IMR-90 (cell line): ENCODE measurements around the gene NUP42. TPM values are rescaled to one million over a fixed set of nuclear protein-coding genes. Genes with fewer than 3 reads are reported as not detected.
"Not testable (repeated sequence)": the region's sequence is repeated elsewhere in the genome, so short reads cannot be mapped to it uniquely, and the experiment has no call there.

Experiments
- ATAC-seq: fragments of 200-7000 bp; cut with Tn5 transposase; 2 replicates; pipeline ENCODE4 v1.9.1; 2020; ENCODE audit warnings: low read depth, mild to moderate bottlenecking, moderate library complexity
- BruUV-seq: library from RNA; stranded (reverse); fragments of 400-500 nt; replicated peaks from 2 replicates; lab custom pipeline; 2021; lab: Mats Ljungman, UMichigan
- CTCF ChIA-PET: fragments of 300-600 bp; formaldehyde crosslinking; extraction: SDS; loops from one replicate; lab custom pipeline; 2021; ENCODE audit warnings: antibody characterized with exemption; lab: Yijun Ruan, JAX
- POLR2A ChIA-PET: fragments of 300-600 bp; sonication (Branson Sonifier 250); formaldehyde crosslinking; loops from one replicate; lab custom pipeline; 2022; ENCODE audit warnings: antibody characterized with exemption; ENCODE audit not compliant: unreplicated experiment; lab: Charles Lee
- DNase-seq: peaks from one replicate; pipeline ENCODE4 v3.0.0; 2013
- H2AFZ ChIP-seq: replicated peaks from 2 replicates; pipeline ENCODE3; 2013; ENCODE audit warnings: low read length, mild to moderate bottlenecking; ENCODE audit not compliant: poor library complexity
- H2AK5ac ChIP-seq: 2 replicates; pipeline ENCODE4 v1.6.1; 2013; ENCODE audit warnings: low read depth, low read length, inconsistent platforms
- H2AK9ac ChIP-seq: replicated peaks from 2 replicates; pipeline ENCODE3; 2013; ENCODE audit warnings: mild to moderate bottlenecking, low read depth, low read length, moderate library complexity; ENCODE audit not compliant: poor library complexity
- H2BK120ac ChIP-seq: 2 replicates; pipeline ENCODE4 v1.6.1; 2013; ENCODE audit warnings: low read depth, low read length, inconsistent platforms
- H2BK15ac ChIP-seq: 3 replicates; pipeline ENCODE4 v1.6.1; 2013; ENCODE audit warnings: low read depth, low read length, inconsistent platforms
- H2BK20ac ChIP-seq: 2 replicates; pipeline ENCODE4 v1.6.1; 2013; ENCODE audit warnings: low read depth, mild to moderate bottlenecking, inconsistent platforms, low read length, moderate library complexity
- H2BK5ac ChIP-seq: 2 replicates; pipeline ENCODE4 v1.6.1; 2013; ENCODE audit warnings: mild to moderate bottlenecking, low read depth, low read length, inconsistent platforms; ENCODE audit not compliant: poor library complexity, severe bottlenecking
- H3K14ac ChIP-seq: replicated peaks from 2 replicates; pipeline ENCODE4 v1.6.1; 2013; ENCODE audit warnings: low read depth, low read length, inconsistent platforms
- H3K18ac ChIP-seq: 2 replicates; pipeline ENCODE4 v1.6.1; 2013; ENCODE audit warnings: low read depth, low read length, control low read depth
- H3K23ac ChIP-seq: 2 replicates; pipeline ENCODE4 v1.6.1; 2013; ENCODE audit warnings: low read depth, low read length, inconsistent platforms
- H3K27ac ChIP-seq: 2 replicates; pipeline ENCODE4 v1.5.1; 2013; ENCODE audit warnings: mild to moderate bottlenecking, control low read depth, low read length; ENCODE audit not compliant: insufficient read depth
- H3K27me3 ChIP-seq: 2 replicates; pipeline ENCODE4 v1.6.1; 2013; ENCODE audit warnings: low read length; ENCODE audit not compliant: control insufficient read depth, insufficient read depth
- H3K36me3 ChIP-seq: 2 replicates; pipeline ENCODE4 v1.6.1; 2013; ENCODE audit warnings: low read length, mixed read lengths; ENCODE audit not compliant: control insufficient read depth, insufficient read depth
- H3K4ac ChIP-seq: 2 replicates; pipeline ENCODE4 v1.6.1; 2013; ENCODE audit warnings: low read depth, low read length, inconsistent platforms
- H3K4me1 ChIP-seq: 2 replicates; pipeline ENCODE4 v1.6.1; 2013; ENCODE audit warnings: low read length, mixed read lengths; ENCODE audit not compliant: control insufficient read depth, insufficient read depth
- H3K4me2 ChIP-seq: 2 replicates; pipeline ENCODE4 v1.6.1; 2013; ENCODE audit warnings: low read depth, mild to moderate bottlenecking, control low read depth, low read length, moderate library complexity
- H3K4me3 ChIP-seq: 2 replicates; pipeline ENCODE4 v1.5.1; 2013; ENCODE audit warnings: low read depth, mild to moderate bottlenecking, control low read depth, low read length, moderate library complexity; ENCODE audit not compliant: insufficient read depth
- H3K56ac ChIP-seq: 2 replicates; pipeline ENCODE4 v1.6.1; 2013; ENCODE audit warnings: low read length, inconsistent platforms; ENCODE audit not compliant: insufficient read depth; ENCODE audit errors: extremely low read depth
- H3K79me1 ChIP-seq, 2 experiments: 2 replicates each; pipeline ENCODE4 v1.6.1; 2013; ENCODE audit warnings: low read length in 2 of 2, inconsistent platforms in 1 of 2, low read depth in 1 of 2
- H3K9ac ChIP-seq: 2 replicates; pipeline ENCODE4 v1.6.1; 2013; ENCODE audit warnings: low read depth, low read length, control low read depth
- H3K9me1 ChIP-seq: 2 replicates; pipeline ENCODE4 v1.6.1; 2013; ENCODE audit warnings: low read length, inconsistent platforms; ENCODE audit not compliant: insufficient read depth
- H3K9me3 ChIP-seq: 2 replicates; pipeline ENCODE4 v1.6.1; 2013; ENCODE audit warnings: low read length; ENCODE audit not compliant: control insufficient read depth, insufficient read depth
- H4K20me1 ChIP-seq: 2 replicates; pipeline ENCODE4 v1.6.1; 2013; ENCODE audit warnings: low read length, inconsistent platforms; ENCODE audit not compliant: insufficient read depth
- H4K5ac ChIP-seq: 2 replicates; pipeline ENCODE4 v1.6.1; 2013; ENCODE audit warnings: mild to moderate bottlenecking, low read depth, low read length, control low read depth
- H4K8ac ChIP-seq, 2 experiments: 2 replicates each; pipeline ENCODE4 v1.6.1; 2013; ENCODE audit warnings: low read depth in 2 of 2, low read length in 2 of 2, control low read depth in 1 of 2, inconsistent platforms in 1 of 2
- H4K91ac ChIP-seq: 2 replicates; pipeline ENCODE4 v1.6.1; 2013; ENCODE audit warnings: low read depth, low read length, inconsistent platforms; ENCODE audit not compliant: insufficient read depth
- WGBS, 2 experiments: methylation state at CpG; one replicate each; pipeline versions ENCODE4 v1.1.5 to v1.1.7; 2013; ENCODE audit warnings: missing lambda C conversion rate in 2 of 2; ENCODE audit not compliant: insufficient read length in 1 of 2; ENCODE audit errors: extremely low coverage in 2 of 2; 5-methylcytosine and 5-hydroxymethylcytosine counted together
- dilution Hi-C: fragments of 300-500 bp; cut with HindIII; formaldehyde crosslinking; loops from one replicate; pipeline ENCODE4 v1.14.3; 2018; ENCODE audit warnings: low sequenced_read_pairs; ENCODE audit not compliant: unreplicated experiment
- in situ Hi-C: fragments of 300-500 bp; cut with MboI; formaldehyde crosslinking; loops from 3 replicates; pipeline ENCODE4 v1.14.3; 2019; ENCODE audit warnings: low sequenced_read_pairs, inconsistent platforms, mixed read lengths
- intact Hi-C: fragments of 100-400 bp; cut with micrococcal nuclease; formaldehyde crosslinking; loops from 2 replicates; pipeline ENCODE4 v1.10.0; 2022
- polyA plus RNA-seq, 3 experiments: library from polyadenylated mRNA; depleted of rRNA; stranded (reverse); fragments of >200 nt; gene quantifications; 2 replicates each; pipeline ENCODE4 v1.2.3, GENCODE V29; 2012; ENCODE audit warnings: low replicate concordance in 1 of 3
- total RNA-seq: library from RNA; depleted of rRNA; stranded (reverse); fragments of >200 nt; gene quantifications from 2 replicates; pipeline ENCODE4 v1.2.3, GENCODE V29; 2012

NUP42 gene
- total and polyA plus RNA-seq, 2 of the 4 experiments (the other 2 are of a cell fraction), result 17.3 to 22.6 TPM

DNA sequence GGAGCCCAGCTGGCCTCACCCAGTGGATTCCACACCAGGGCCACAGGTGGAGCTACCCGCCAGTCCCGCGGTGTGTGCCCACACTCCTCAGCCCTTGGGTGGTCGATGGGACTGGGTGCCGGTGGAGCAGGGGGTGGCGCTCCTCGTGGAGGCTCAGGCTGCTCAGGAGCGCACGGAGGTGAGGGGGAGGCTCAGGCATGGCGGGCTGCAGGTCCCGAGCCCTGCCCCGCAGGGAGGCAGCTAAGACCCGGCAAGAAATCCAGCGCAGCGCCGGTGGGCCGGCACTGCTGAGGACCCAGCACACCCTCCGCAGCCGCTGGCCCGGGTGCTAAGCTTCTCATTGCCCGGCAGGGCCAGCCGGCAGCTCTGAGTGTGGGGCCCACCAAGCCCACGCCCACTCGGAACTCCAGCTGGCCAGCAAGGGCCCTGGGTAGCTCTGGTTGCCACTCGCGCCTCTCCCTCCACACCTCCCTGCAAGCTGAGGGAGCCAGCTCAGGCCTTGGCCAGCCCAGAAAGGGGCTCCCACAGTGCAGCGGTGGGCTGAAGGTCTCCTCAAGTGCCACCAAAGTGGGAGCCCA lies 11.9 kb downstream of the NUP42 start:
- H4K8ac ChIP-seq, H3K9ac ChIP-seq, H3K27ac ChIP-seq, H3K23ac ChIP-seq, H3K9me3 ChIP-seq, H4K91ac ChIP-seq, dilution Hi-C loops, H2AK5ac ChIP-seq, H3K4me3 ChIP-seq, intact Hi-C loops, H3K14ac ChIP-seq, ATAC-seq, in situ Hi-C loops, CTCF ChIA-PET, H2AFZ ChIP-seq, H3K18ac ChIP-seq, H2BK20ac ChIP-seq, H3K9me1 ChIP-seq, DNase-seq, H3K56ac ChIP-seq, H3K27me3 ChIP-seq, H3K4ac ChIP-seq, H4K20me1 ChIP-seq, H2BK15ac ChIP-seq, H4K5ac ChIP-seq, H2BK120ac ChIP-seq, BruUV-seq, H3K4me2 ChIP-seq, H2BK5ac ChIP-seq, H3K4me1 ChIP-seq, H2AK9ac ChIP-seq, POLR2A ChIA-PET: not testable (repeated sequence)
- Histone ChIP-seq H3K36me3 (peaks cover 26% of the 10 kb centered on the region), H3K79me1 (peaks cover 6 to 10% of the 10 kb centered on the region in 2 experiments; a peak in 3 of 4 replicates)
- 91% methylated on average over 13 of the region's 27 CpGs; no CpG with 5 or more reads in 1 of the 2 experiments for WGBS, 2 experiments
